Transverse colon (tissue), 4 donors: Measurements from ENCODE around the gene MIA. TPM values are rescaled to one million over a fixed set of nuclear protein-coding genes. Genes with fewer than 3 reads are reported as not detected.

ENCODE experiments used
- DNase-seq: peaks from one replicate; pipeline ENCODE4 v3.0.0-alpha.2; 2019
- H3K27ac ChIP-seq, 4 donors: fragments of 200-600 bp; sonication (generic); 2 replicates each; pipeline ENCODE4 v1.5.1; 2016 to 2018; ENCODE audit warnings: inconsistent platforms in 4 of 4
- H3K27me3 ChIP-seq: fragments of 200-600 bp; sonication (generic); 2 replicates; pipeline ENCODE4 v1.5.1; 2017; ENCODE audit warnings: inconsistent platforms
- H3K36me3 ChIP-seq, 4 donors: fragments of 200-600 bp; sonication (generic); 2 replicates each; pipeline ENCODE4 v1.5.1; 2017 to 2019; ENCODE audit warnings: inconsistent platforms in 4 of 4
- H3K4me1 ChIP-seq, 4 donors: fragments of 200-600 bp; sonication (generic); 2 replicates each; pipeline ENCODE4 v1.5.1; 2017 to 2020; ENCODE audit warnings: inconsistent platforms in 4 of 4
- H3K4me3 ChIP-seq, 4 donors: fragments of 200-600 bp; sonication (generic); 1 replicate in 1 of 4; 2 replicates in 3 of 4; pipeline versions ENCODE4 v1.5.1 to v1.6.1; 2017 to 2019; ENCODE audit warnings: inconsistent platforms in 4 of 4
- H3K9me3 ChIP-seq, 2 donors: fragments of 200-600 bp; sonication (generic); 2 replicates each; pipeline ENCODE4 v1.5.1; 2017 to 2019; ENCODE audit warnings: inconsistent platforms in 2 of 2
- CTCF ChIP-seq, 5 experiments: fragments of 200-600 bp in 3 of 5; fragments of 450-650 bp in 2 of 5; sonication (generic) in 3 of 5; IDR thresholded peaks; 1 replicate in 2 of 5; 2 replicates in 3 of 5; pipeline ENCODE4 v1.5.1; 2016 to 2017; ENCODE audit warnings: antibody characterized with exemption in 5 of 5, inconsistent platforms in 3 of 5, mild to moderate bottlenecking in 2 of 5, moderate library complexity in 1 of 5
- EP300 ChIP-seq: sonication (generic); formaldehyde crosslinking; IDR thresholded peaks from one replicate; pipeline ENCODE4 v1.6.1; 2017; ENCODE audit warnings: antibody characterized with exemption, low read depth
- POLR2A ChIP-seq: fragments of 450-650 bp; IDR thresholded peaks from one replicate; pipeline ENCODE4 v1.6.1; 2016; ENCODE audit warnings: antibody characterized with exemption, mild to moderate bottlenecking, moderate library complexity
- POLR2AphosphoS5 ChIP-seq, 3 donors: sonication (generic); formaldehyde crosslinking; IDR thresholded peaks; one replicate each; pipeline ENCODE4 v1.6.1; 2016; ENCODE audit warnings: antibody characterized with exemption in 3 of 3
- WGBS, 2 donors: methylation state at CpG; one replicate each; pipeline ENCODE4 v1.1.5; 2018; ENCODE audit warnings: low coverage in 1 of 2; 5-methylcytosine and 5-hydroxymethylcytosine counted together
- in situ Hi-C, 4 donors: fragments of 200-750 bp; cut with MboI; loops; one replicate each; pipeline versions ENCODE4 v1.15.0 to v1.15.1; 2017; ENCODE audit warnings: low sequenced_read_pairs in 3 of 4, low pct_ligation_motif_present in 1 of 4, low pct_unique_long_range_greater_than_20kb in 1 of 4
- intact Hi-C: fragments of 100-400 bp; cut with DNase I; formaldehyde crosslinking; loops from one replicate; pipeline ENCODE4 v1.15.1; 2023; ENCODE audit warnings: low total_unique reads
- total RNA-seq, 4 donors: library from RNA; depleted of rRNA; stranded (reverse); fragments of >200 nt; gene quantifications; one replicate each; pipeline ENCODE4 v1.1.0, GENCODE V29; 2016

MIA gene
- total RNA-seq, 4 donors from 2014 or later: 5.7 to 23.3 TPM; not detected in 2

- TF ChIP-seq EP300 (no peak), POLR2A (no peak), POLR2AphosphoS5 (IDR thresholded peaks at IDR 0.05) (no peak), CTCF (IDR thresholded peaks at IDR 0.05) (no peak)
- Histone ChIP-seq H3K27me3 (no peaks in the 10 kb centered on the region), H3K4me3 (no peak overlapping the region), H3K9me3 (no peaks in the 10 kb centered on the region), H3K4me1 (no peaks in the 10 kb centered on the region), H3K27ac (no peak overlapping the region), H3K36me3 (peaks cover 0 to 8% (median 0%) of the 10 kb centered on the region in 4 donors)
- intact Hi-C loops (loop anchor here (5.0 kb wide), 1 partner anchor 1403 kb away; no protein-coding TSS in a partner anchor), in situ Hi-C loops (no loop called here)
- WGBS, 2 donors: 83% methylated on average over 1 of the region's 1 CpG; no CpG with 5 or more reads in 1 of the 2 donors
- DNase-seq: no peak
Observed at GRCh38 chr19:40785526-40785925, 10.2 kb downstream of the MIA start.

GRCh38 chr19:40786060-40787037 is 11.0 kb downstream of the MIA start:
- whole genome bisulfite sequencing, 2 donors: 93 to 100% methylated on average over 2 to 25 of the region's 25 CpGs
- DNase-seq: no peak
- peaks cover 0 to 4% (median 2%) of the 10 kb centered on the region in 4 donors for H3K4me1 ChIP-seq
- H3K27me3 ChIP-seq: no peaks in the 10 kb centered on the region
- intact Hi-C loops (loop anchor here (5.0 kb wide), 1 partner anchor 1404 kb away; no protein-coding TSS in a partner anchor), in situ Hi-C loops (no loop called here)
- H3K27ac ChIP-seq: no peak overlapping the region
- no peak for TF ChIP-seq POLR2A
- no peak for TF ChIP-seq POLR2AphosphoS5 (IDR thresholded peaks at IDR 0.05)
- no peak for TF ChIP-seq CTCF (IDR thresholded peaks at IDR 0.05)
- no peak for TF ChIP-seq EP300
- H3K9me3 ChIP-seq: no peaks in the 10 kb centered on the region
- H3K36me3 ChIP-seq: peaks cover 0 to 8% (median 0%) of the 10 kb centered on the region in 4 donors
- no peak overlapping the region for H3K4me3 ChIP-seq

GRCh38 chr19:40791349-40791748 is 16.0 kb downstream of the MIA start:
- DNase-seq: no peak
- Histone ChIP-seq H3K4me3 (no peak overlapping the region), H3K27ac (peak overlapping the region; percentile 81 to 84 (median 83)), H3K4me1 (peaks cover 0 to 23% (median 16%) of the 10 kb centered on the region in 4 donors), H3K27me3 (no peaks in the 10 kb centered on the region), H3K9me3 (no peaks in the 10 kb centered on the region), H3K36me3 (peaks cover 0 to 8% (median 0%) of the 10 kb centered on the region in 4 donors)
- intact Hi-C loops (no loop called here), in situ Hi-C loops (no loop called here)
- TF ChIP-seq CTCF (IDR thresholded peaks at IDR 0.05) (no peak), EP300 (no peak), POLR2A (no peak), POLR2AphosphoS5 (IDR thresholded peaks at IDR 0.05) (no peak)
- WGBS, 2 donors: 29 to 86% methylated on average over 1 to 7 of the region's 7 CpGs

GRCh38 chr19:40791996-40792395 is 16.7 kb downstream of the MIA start:
- no peaks in the 10 kb centered on the region for H3K9me3 ChIP-seq
- no peak for DNase-seq
- peaks cover 0 to 23% (median 16%) of the 10 kb centered on the region in 4 donors for H3K4me1 ChIP-seq
- H3K27ac ChIP-seq: peak overlapping the region; percentile 81 to 84 (median 83)
- in situ Hi-C loops: no loop called here
- H3K36me3 ChIP-seq: peaks cover 0 to 8% (median 0%) of the 10 kb centered on the region in 4 donors
- H3K4me3 ChIP-seq: no peak overlapping the region
- TF ChIP-seq EP300: no peak
- no peak for TF ChIP-seq CTCF (IDR thresholded peaks at IDR 0.05)
- no peak for TF ChIP-seq POLR2A
- no peak for TF ChIP-seq POLR2AphosphoS5 (IDR thresholded peaks at IDR 0.05)
- WGBS, 2 donors: 0 to 41% methylated on average over 1 to 3 of the region's 3 CpGs
- intact Hi-C loops: no loop called here
- no peaks in the 10 kb centered on the region for H3K27me3 ChIP-seq
